ENCODE data around the gene SSUH2. TPM values are rescaled to one million over a fixed set of nuclear protein-coding genes. Genes with fewer than 3 reads are reported as not detected.

Gene SSUH2
- total and polyA plus RNA-seq, 2 of the 13 experiments (the other 11 are each of a cell fraction or from before 2014, with no cell fraction given) = 38.1 to 136 TPM

DNA sequence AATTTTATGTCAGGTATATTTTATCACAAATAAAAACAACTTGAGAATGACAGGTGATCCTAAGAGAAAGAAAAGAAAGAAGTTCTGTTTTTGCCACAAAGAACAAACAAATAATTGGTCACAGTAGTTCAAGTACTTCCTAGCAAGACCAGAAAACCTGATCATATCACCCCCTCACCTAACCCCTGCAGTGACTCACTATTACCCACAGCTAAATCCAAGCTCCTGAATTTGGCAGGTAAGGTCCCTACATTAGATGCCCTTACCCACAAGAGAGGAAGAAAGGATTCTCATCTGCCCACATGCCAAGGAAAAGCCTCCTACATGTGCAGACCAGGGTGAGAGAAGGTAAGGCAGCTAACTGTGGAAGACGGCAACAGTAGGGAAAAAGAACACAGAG, 4.4 kb downstream of the SSUH2 start:
- ATAC-seq = no peak
- Histone ChIP-seq H3K9me3 (ENCODE audit: low read length) (no peaks in the 10 kb centered on the region), H3K4me1 (ENCODE audit: insufficient read depth, low read length) (peaks cover 86% of the 10 kb centered on the region), H3K27me3 (ENCODE audit: control insufficient read depth in 1 of 2, insufficient read depth in 2 of 2, low read length in 2 of 2) (no peaks in the 10 kb centered on the region), H4K20me1 (ENCODE audit: insufficient read depth, low read length) (peaks cover 5% of the 10 kb centered on the region; the same call in 1 of the 2 replicates), H3K4me2 (ENCODE audit: low read depth, low read length) (no peak overlapping the region), H3K79me2 (ENCODE audit: insufficient read depth, low read length) (peaks cover 65% of the 10 kb centered on the region), H3K27ac (ENCODE audit: extremely low read length, insufficient read depth, low read length) (no peak overlapping the region), H2AFZ (ENCODE audit: low read length) (no peak overlapping the region), H3K9ac (ENCODE audit: insufficient read depth, low read depth, low read length) (no peak overlapping the region), H3K36me3 (replicated peaks in 1 of 2; ENCODE audit: control insufficient read depth in 1 of 2, insufficient read depth in 2 of 2, low read length in 2 of 2) (peaks cover 17 to 33% of the 10 kb centered on the region in 2 experiments), H3K4me3 (replicated peaks in 1 of 3; ENCODE audit: insufficient read depth in 1 of 3, low read depth in 2 of 3, low read length in 3 of 3) (no peak overlapping the region)
- DNase-seq (ENCODE audit: low spot score) = no peak
- intact Hi-C loops (cut with micrococcal nuclease; ENCODE audit: unreplicated experiment) (no loop called here), in situ Hi-C loops (cut with HindIII; ENCODE audit: extremely low pct_ligation_motif_present, low pct_unique_long_range_greater_than_20kb) (no loop called here)
- no TSS peak for BruUV-seq (replicated peaks)
- CTCF ChIA-PET (ENCODE audit: low intra/inter-chr PET ratio, low total read pairs) = no interaction called here
- WGBS (ENCODE audit: low lambda C conversion rate) = 100% methylated on average over 1 of the region's 1 CpG
- no peak for FAIRE-seq
- POLR2A ChIA-PET = interaction anchor here (1.0 kb wide), 1 partner anchor 8 kb away, joined by 3 read pairs; no protein-coding TSS in a partner anchor
- TF ChIP-seq SRSF9 (IDR thresholded peaks at IDR 0.05; ENCODE audit: borderline replicate concordance, insufficient read depth, low read depth, low read length, poor library complexity, severe bottlenecking) (no peak), ZNF274 (CRISPR knock-in tag; IDR thresholded peaks at IDR 0.05) (no peak), MTA3 (CRISPR knock-in tag; IDR thresholded peaks at IDR 0.05) (no peak), PAWR (CRISPR knock-in tag; IDR thresholded peaks at IDR 0.05; ENCODE audit: borderline replicate concordance) (no peak), ETV5 (CRISPR knock-in tag; IDR thresholded peaks at IDR 0.05; ENCODE audit: borderline replicate concordance) (no peak), ZNF224 (CRISPR knock-in tag; IDR thresholded peaks at IDR 0.05) (no peak)
- TF ChIP-seq, protein P1, sequence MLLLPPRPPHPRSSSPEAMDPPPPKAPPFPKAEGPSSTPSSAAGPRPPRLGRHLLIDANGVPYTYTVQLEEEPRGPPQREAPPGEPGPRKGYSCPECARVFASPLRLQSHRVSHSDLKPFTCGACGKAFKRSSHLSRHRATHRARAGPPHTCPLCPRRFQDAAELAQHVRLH (CRISPR knock-in tag; IDR thresholded peaks at IDR 0.05; ENCODE audit: borderline replicate concordance, low read depth) = no peak
- TF ChIP-seq, protein P2, sequence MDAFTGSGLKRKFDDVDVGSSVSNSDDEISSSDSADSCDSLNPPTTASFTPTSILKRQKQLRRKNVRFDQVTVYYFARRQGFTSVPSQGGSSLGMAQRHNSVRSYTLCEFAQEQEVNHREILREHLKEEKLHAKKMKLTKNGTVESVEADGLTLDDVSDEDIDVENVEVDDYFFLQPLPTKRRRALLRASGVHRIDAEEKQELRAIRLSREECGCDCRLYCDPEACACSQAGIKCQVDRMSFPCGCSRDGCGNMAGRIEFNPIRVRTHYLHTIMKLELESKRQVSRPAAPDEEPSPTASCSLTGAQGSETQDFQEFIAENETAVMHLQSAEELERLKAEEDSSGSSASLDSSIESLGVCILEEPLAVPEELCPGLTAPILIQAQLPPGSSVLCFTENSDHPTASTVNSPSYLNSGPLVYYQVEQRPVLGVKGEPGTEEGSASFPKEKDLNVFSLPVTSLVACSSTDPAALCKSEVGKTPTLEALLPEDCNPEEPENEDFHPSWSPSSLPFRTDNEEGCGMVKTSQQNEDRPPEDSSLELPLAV (CRISPR knock-in tag; conservative IDR thresholded peaks at IDR 0.05; ENCODE audit: low read depth) = no peak
- TF ChIP-seq, protein P3, sequence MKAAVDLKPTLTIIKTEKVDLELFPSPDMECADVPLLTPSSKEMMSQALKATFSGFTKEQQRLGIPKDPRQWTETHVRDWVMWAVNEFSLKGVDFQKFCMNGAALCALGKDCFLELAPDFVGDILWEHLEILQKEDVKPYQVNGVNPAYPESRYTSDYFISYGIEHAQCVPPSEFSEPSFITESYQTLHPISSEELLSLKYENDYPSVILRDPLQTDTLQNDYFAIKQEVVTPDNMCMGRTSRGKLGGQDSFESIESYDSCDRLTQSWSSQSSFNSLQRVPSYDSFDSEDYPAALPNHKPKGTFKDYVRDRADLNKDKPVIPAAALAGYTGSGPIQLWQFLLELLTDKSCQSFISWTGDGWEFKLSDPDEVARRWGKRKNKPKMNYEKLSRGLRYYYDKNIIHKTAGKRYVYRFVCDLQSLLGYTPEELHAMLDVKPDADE (CRISPR knock-in tag; IDR thresholded peaks at IDR 0.05) = no peak
- TF ChIP-seq, protein P4, sequence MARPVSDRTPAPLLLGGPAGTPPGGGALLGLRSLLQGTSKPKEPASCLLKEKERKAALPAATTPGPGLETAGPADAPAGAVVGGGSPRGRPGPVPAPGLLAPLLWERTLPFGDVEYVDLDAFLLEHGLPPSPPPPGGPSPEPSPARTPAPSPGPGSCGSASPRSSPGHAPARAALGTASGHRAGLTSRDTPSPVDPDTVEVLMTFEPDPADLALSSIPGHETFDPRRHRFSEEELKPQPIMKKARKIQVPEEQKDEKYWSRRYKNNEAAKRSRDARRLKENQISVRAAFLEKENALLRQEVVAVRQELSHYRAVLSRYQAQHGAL (CRISPR knock-in tag; IDR thresholded peaks at IDR 0.05; ENCODE audit: not compliant biosample characterization) = no peak
- TF ChIP-seq, protein P5, sequence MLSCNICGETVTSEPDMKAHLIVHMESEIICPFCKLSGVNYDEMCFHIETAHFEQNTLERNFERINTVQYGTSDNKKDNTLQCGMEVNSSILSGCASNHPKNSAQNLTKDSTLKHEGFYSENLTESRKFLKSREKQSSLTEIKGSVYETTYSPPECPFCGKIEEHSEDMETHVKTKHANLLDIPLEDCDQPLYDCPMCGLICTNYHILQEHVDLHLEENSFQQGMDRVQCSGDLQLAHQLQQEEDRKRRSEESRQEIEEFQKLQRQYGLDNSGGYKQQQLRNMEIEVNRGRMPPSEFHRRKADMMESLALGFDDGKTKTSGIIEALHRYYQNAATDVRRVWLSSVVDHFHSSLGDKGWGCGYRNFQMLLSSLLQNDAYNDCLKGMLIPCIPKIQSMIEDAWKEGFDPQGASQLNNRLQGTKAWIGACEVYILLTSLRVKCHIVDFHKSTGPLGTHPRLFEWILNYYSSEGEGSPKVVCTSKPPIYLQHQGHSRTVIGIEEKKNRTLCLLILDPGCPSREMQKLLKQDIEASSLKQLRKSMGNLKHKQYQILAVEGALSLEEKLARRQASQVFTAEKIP (CRISPR knock-in tag; IDR thresholded peaks at IDR 0.05; ENCODE audit: borderline replicate concordance) = no peak
- TF ChIP-seq, protein P6, sequence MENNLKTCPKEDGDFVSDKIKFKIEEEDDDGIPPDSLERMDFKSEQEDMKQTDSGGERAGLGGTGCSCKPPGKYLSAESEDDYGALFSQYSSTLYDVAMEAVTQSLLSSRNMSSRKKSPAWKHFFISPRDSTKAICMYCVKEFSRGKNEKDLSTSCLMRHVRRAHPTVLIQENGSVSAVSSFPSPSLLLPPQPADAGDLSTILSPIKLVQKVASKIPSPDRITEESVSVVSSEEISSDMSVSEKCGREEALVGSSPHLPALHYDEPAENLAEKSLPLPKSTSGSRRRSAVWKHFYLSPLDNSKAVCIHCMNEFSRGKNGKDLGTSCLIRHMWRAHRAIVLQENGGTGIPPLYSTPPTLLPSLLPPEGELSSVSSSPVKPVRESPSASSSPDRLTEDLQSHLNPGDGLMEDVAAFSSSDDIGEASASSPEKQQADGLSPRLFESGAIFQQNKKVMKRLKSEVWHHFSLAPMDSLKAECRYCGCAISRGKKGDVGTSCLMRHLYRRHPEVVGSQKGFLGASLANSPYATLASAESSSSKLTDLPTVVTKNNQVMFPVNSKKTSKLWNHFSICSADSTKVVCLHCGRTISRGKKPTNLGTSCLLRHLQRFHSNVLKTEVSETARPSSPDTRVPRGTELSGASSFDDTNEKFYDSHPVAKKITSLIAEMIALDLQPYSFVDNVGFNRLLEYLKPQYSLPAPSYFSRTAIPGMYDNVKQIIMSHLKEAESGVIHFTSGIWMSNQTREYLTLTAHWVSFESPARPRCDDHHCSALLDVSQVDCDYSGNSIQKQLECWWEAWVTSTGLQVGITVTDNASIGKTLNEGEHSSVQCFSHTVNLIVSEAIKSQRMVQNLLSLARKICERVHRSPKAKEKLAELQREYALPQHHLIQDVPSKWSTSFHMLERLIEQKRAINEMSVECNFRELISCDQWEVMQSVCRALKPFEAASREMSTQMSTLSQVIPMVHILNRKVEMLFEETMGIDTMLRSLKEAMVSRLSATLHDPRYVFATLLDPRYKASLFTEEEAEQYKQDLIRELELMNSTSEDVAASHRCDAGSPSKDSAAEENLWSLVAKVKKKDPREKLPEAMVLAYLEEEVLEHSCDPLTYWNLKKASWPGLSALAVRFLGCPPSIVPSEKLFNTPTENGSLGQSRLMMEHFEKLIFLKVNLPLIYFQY (CRISPR knock-in tag; IDR thresholded peaks at IDR 0.05; ENCODE audit: borderline replicate concordance) = no peak

Measured in HepG2 (cell line).